Transverse colon (tissue), 4 donors: ENCODE results near the gene KLK13.

Experiments used
- CTCF ChIP-seq, 5 experiments: fragments of 200-600 bp in 3 of 5; fragments of 450-650 bp in 2 of 5; sonication (generic) in 3 of 5; IDR thresholded peaks; 1 replicate in 2 of 5; 2 replicates in 3 of 5; pipeline ENCODE4 v1.5.1; 2016 to 2017; ENCODE audit warnings: antibody characterized with exemption in 5 of 5, inconsistent platforms in 3 of 5, mild to moderate bottlenecking in 2 of 5, moderate library complexity in 1 of 5
- EP300 ChIP-seq: sonication (generic); formaldehyde crosslinking; IDR thresholded peaks from one replicate; pipeline ENCODE4 v1.6.1; 2017; ENCODE audit warnings: antibody characterized with exemption, low read depth
- POLR2A ChIP-seq: fragments of 450-650 bp; IDR thresholded peaks from one replicate; pipeline ENCODE4 v1.6.1; 2016; ENCODE audit warnings: antibody characterized with exemption, mild to moderate bottlenecking, moderate library complexity
- POLR2AphosphoS5 ChIP-seq, 3 donors: sonication (generic); formaldehyde crosslinking; IDR thresholded peaks; one replicate each; pipeline ENCODE4 v1.6.1; 2016; ENCODE audit warnings: antibody characterized with exemption in 3 of 3

GRCh38 chr19:51071095-51071405, 6.2 kb upstream of the KLK13 start:
- TF ChIP-seq CTCF (IDR thresholded peaks at IDR 0.05) (no peak), POLR2A (no peak), EP300 (no peak), POLR2AphosphoS5 (IDR thresholded peaks at IDR 0.05) (no peak)
